ENCODE measurements around the gene LGALS13.
"Not testable (repeated sequence)": the region's sequence is repeated elsewhere in the genome, so short reads cannot be mapped to it uniquely, and the experiment has no call there.

LGALS13 gene

GRCh38 chr19:39595950-39596349 lies 6.4 kb upstream of the LGALS13 start:
- Mint-ChIP-seq H3K27ac (no peak overlapping the region), H3K9me3 (peaks cover 9% of the 10 kb centered on the region), H3K27me3 (peaks cover 54% of the 10 kb centered on the region), H3K4me1 (no peaks in the 10 kb centered on the region), H3K36me3 (no peaks in the 10 kb centered on the region), H3K4me3 (no peak overlapping the region)
- no peak for ATAC-seq

- Mint-ChIP-seq H3K27ac (no peak overlapping the region), H3K27me3 (peaks cover 60% of the 10 kb centered on the region), H3K9me3 (peaks cover 12% of the 10 kb centered on the region), H3K4me1 (no peaks in the 10 kb centered on the region), H3K4me3 (no peak overlapping the region), H3K36me3 (no peaks in the 10 kb centered on the region)
- ATAC-seq: no peak
Measured at GRCh38 chr19:39596911-39597310, 5.4 kb upstream of the LGALS13 start.

GRCh38 chr19:39599116-39599515 lies 3.2 kb upstream of the LGALS13 start:
- no peak for ATAC-seq
- peaks cover 12% of the 10 kb centered on the region for H3K9me3 Mint-ChIP-seq
- peaks cover 69% of the 10 kb centered on the region for H3K27me3 Mint-ChIP-seq
- no peak overlapping the region for H3K4me3 Mint-ChIP-seq
- no peaks in the 10 kb centered on the region for H3K4me1 Mint-ChIP-seq
- H3K36me3 Mint-ChIP-seq: no peaks in the 10 kb centered on the region
- H3K27ac Mint-ChIP-seq: no peak overlapping the region

GRCh38 chr19:39603825-39604224 lies 1.5 kb downstream of the LGALS13 start:
- Mint-ChIP-seq H3K4me1 (no peaks in the 10 kb centered on the region), H3K27ac (no peak overlapping the region), H3K4me3 (no peak overlapping the region), H3K9me3 (peaks cover 8% of the 10 kb centered on the region), H3K27me3 (peaks cover 38% of the 10 kb centered on the region), H3K36me3 (no peaks in the 10 kb centered on the region)
- ATAC-seq: no peak

- H3K9me3 Mint-ChIP-seq: peaks cover 2% of the 10 kb centered on the region
- H3K27ac Mint-ChIP-seq: no peak overlapping the region
- no peaks in the 10 kb centered on the region for H3K36me3 Mint-ChIP-seq
- no peak for ATAC-seq
- peaks cover 9% of the 10 kb centered on the region for H3K27me3 Mint-ChIP-seq
- no peak overlapping the region for H3K4me3 Mint-ChIP-seq
- no peaks in the 10 kb centered on the region for H3K4me1 Mint-ChIP-seq
Measured at GRCh38 chr19:39607021-39607420, 4.7 kb downstream of the LGALS13 start.

- H3K4me3 Mint-ChIP-seq: no peak overlapping the region
- H3K27ac Mint-ChIP-seq: no peak overlapping the region
- peaks cover 5% of the 10 kb centered on the region for H3K27me3 Mint-ChIP-seq
- no peaks in the 10 kb centered on the region for H3K4me1 Mint-ChIP-seq
- ATAC-seq: no peak
- no peaks in the 10 kb centered on the region for H3K36me3 Mint-ChIP-seq
- H3K9me3 Mint-ChIP-seq: peaks cover 5% of the 10 kb centered on the region
Measured at GRCh38 chr19:39607561-39607960, 5.2 kb downstream of the LGALS13 start.

- H3K9me3 Mint-ChIP-seq: peaks cover 12% of the 10 kb centered on the region
- peaks cover 7% of the 10 kb centered on the region for H3K36me3 Mint-ChIP-seq
- H3K4me1 Mint-ChIP-seq: no peaks in the 10 kb centered on the region
- H3K4me3 Mint-ChIP-seq: no peak overlapping the region
- no peak for ATAC-seq
- no peaks in the 10 kb centered on the region for H3K27me3 Mint-ChIP-seq
- H3K27ac Mint-ChIP-seq: no peak overlapping the region
Measured at GRCh38 chr19:39613597-39613996, 11.3 kb downstream of the LGALS13 start.

GRCh38 chr19:39617745-39618144 lies 15.4 kb downstream of the LGALS13 start:
- no peak for ATAC-seq
- Mint-ChIP-seq H3K27ac (no peak overlapping the region), H3K4me3 (no peak overlapping the region), H3K9me3 (peaks cover 5% of the 10 kb centered on the region), H3K36me3 (peaks cover 7% of the 10 kb centered on the region), H3K4me1 (no peaks in the 10 kb centered on the region), H3K27me3 (peaks cover 36% of the 10 kb centered on the region)

GRCh38 chr19:39623946-39624345 lies 21.6 kb downstream of the LGALS13 start:
- Mint-ChIP-seq H3K4me3 (no peak overlapping the region), H3K9me3 (no peaks in the 10 kb centered on the region), H3K4me1 (no peaks in the 10 kb centered on the region), H3K27ac (no peak overlapping the region), H3K27me3 (peaks cover 64% of the 10 kb centered on the region), H3K36me3 (no peaks in the 10 kb centered on the region)
- ATAC-seq: no peak

GRCh38 chr19:39627631-39628030 lies 25.3 kb downstream of the LGALS13 start:
- not testable (repeated sequence) for H3K9me3 Mint-ChIP-seq, ATAC-seq, H3K27ac Mint-ChIP-seq, H3K4me1 Mint-ChIP-seq, H3K4me3 Mint-ChIP-seq, H3K36me3 Mint-ChIP-seq
- H3K27me3 Mint-ChIP-seq: peaks cover 29% of the 10 kb centered on the region

- peaks cover 9% of the 10 kb centered on the region for H3K9me3 Mint-ChIP-seq
- no peak overlapping the region for H3K4me3 Mint-ChIP-seq
- no peak overlapping the region for H3K27ac Mint-ChIP-seq
- H3K27me3 Mint-ChIP-seq: peaks cover 18% of the 10 kb centered on the region
- no peaks in the 10 kb centered on the region for H3K36me3 Mint-ChIP-seq
- no peaks in the 10 kb centered on the region for H3K4me1 Mint-ChIP-seq
- no peak for ATAC-seq
Measured at GRCh38 chr19:39631178-39631577, 28.9 kb downstream of the LGALS13 start.

GRCh38 chr19:39631626-39632025 lies 29.3 kb downstream of the LGALS13 start:
- H3K27me3 Mint-ChIP-seq: peaks cover 23% of the 10 kb centered on the region
- no peaks in the 10 kb centered on the region for H3K4me1 Mint-ChIP-seq
- no peaks in the 10 kb centered on the region for H3K36me3 Mint-ChIP-seq
- no peak overlapping the region for H3K4me3 Mint-ChIP-seq
- no peak overlapping the region for H3K27ac Mint-ChIP-seq
- no peak for ATAC-seq
- H3K9me3 Mint-ChIP-seq: peaks cover 9% of the 10 kb centered on the region

GRCh38 chr19:39637891-39638290 lies 35.6 kb downstream of the LGALS13 start:
- H3K27ac Mint-ChIP-seq: no peak overlapping the region
- no peaks in the 10 kb centered on the region for H3K4me1 Mint-ChIP-seq
- no peak overlapping the region for H3K4me3 Mint-ChIP-seq
- ATAC-seq: no peak
- H3K9me3 Mint-ChIP-seq: peaks cover 9% of the 10 kb centered on the region
- peaks cover 69% of the 10 kb centered on the region for H3K27me3 Mint-ChIP-seq
- no peaks in the 10 kb centered on the region for H3K36me3 Mint-ChIP-seq

- Mint-ChIP-seq H3K4me1 (no peaks in the 10 kb centered on the region), H3K36me3 (no peaks in the 10 kb centered on the region), H3K4me3 (no peak overlapping the region), H3K27me3 (peaks cover 66% of the 10 kb centered on the region), H3K27ac (no peak overlapping the region), H3K9me3 (no peaks in the 10 kb centered on the region)
- no peak for ATAC-seq
Measured at GRCh38 chr19:39641773-39642172, 39.4 kb downstream of the LGALS13 start.

- Mint-ChIP-seq H3K4me1 (no peaks in the 10 kb centered on the region), H3K36me3 (no peaks in the 10 kb centered on the region), H3K4me3 (no peak overlapping the region), H3K9me3 (no peaks in the 10 kb centered on the region), H3K27ac (no peak overlapping the region), H3K27me3 (peaks cover 66% of the 10 kb centered on the region)
- no peak for ATAC-seq
Measured at GRCh38 chr19:39643591-39643990, 41.3 kb downstream of the LGALS13 start.

GRCh38 chr19:39645800-39646411 lies 43.6 kb downstream of the LGALS13 start:
- Mint-ChIP-seq H3K36me3 (no peaks in the 10 kb centered on the region), H3K9me3 (no peaks in the 10 kb centered on the region), H3K27me3 (peaks cover 69% of the 10 kb centered on the region), H3K4me1 (no peaks in the 10 kb centered on the region), H3K27ac (no peak overlapping the region), H3K4me3 (no peak overlapping the region)
- no peak for ATAC-seq

- H3K4me3 Mint-ChIP-seq: no peak overlapping the region
- no peak for ATAC-seq
- H3K27me3 Mint-ChIP-seq: peaks cover 77% of the 10 kb centered on the region
- no peaks in the 10 kb centered on the region for H3K9me3 Mint-ChIP-seq
- H3K36me3 Mint-ChIP-seq: no peaks in the 10 kb centered on the region
- no peak overlapping the region for H3K27ac Mint-ChIP-seq
- H3K4me1 Mint-ChIP-seq: no peaks in the 10 kb centered on the region
Measured at GRCh38 chr19:39647918-39648317, 45.6 kb downstream of the LGALS13 start.
